Peyer's patch (tissue), 4 donors: Measurements from ENCODE around the gene EHBP1.

Source experiments
- CTCF ChIP-seq, 6 experiments: fragments of 450-650 bp in 4 of 6; fragments of 200-600 bp in 2 of 6; sonication (generic) in 1 of 6; IDR thresholded peaks; one replicate each; pipeline ENCODE4 v1.5.1; 2017 to 2019; ENCODE audit warnings: antibody characterized with exemption in 6 of 6, mild to moderate bottlenecking in 3 of 6, moderate library complexity in 1 of 6
- POLR2A ChIP-seq, 2 donors: fragments of 450-650 bp; IDR thresholded peaks; one replicate each; pipeline ENCODE4 v1.5.1; 2017; ENCODE audit warnings: antibody characterized with exemption in 2 of 2, mild to moderate bottlenecking in 2 of 2, moderate library complexity in 2 of 2

- no peak for TF ChIP-seq CTCF (IDR thresholded peaks at IDR 0.05)
- TF ChIP-seq POLR2A (IDR thresholded peaks at IDR 0.05): no peak
These were observed 8.3 kb downstream of the EHBP1 start for GRCh38 chr2:62713837-62714236.
